Activated B cell treated with CpG ODN at 0.5 μM for 24 hours (primary cell): Measurements from ENCODE around the gene EDARADD. TPM values are rescaled to one million over a fixed set of nuclear protein-coding genes. Genes with fewer than 3 reads are reported as not detected.

ENCODE experiments used
- ATAC-seq: fragments of 200-7000 bp; cut with Tn5 transposase; one replicate; pipeline ENCODE4 v1.10.0; 2021; ENCODE audit warnings: low read depth, mild to moderate bottlenecking, moderate library complexity
- CTCF ChIA-PET: fragments of 350-600 bp; sonication (Branson Sonifier 250); formaldehyde crosslinking; loops from one replicate; lab custom pipeline; 2021; ENCODE audit warnings: antibody characterized with exemption; lab: Charles Lee
- POLR2A ChIA-PET: fragments of 350-600 bp; sonication (Branson Sonifier 250); formaldehyde crosslinking; loops from one replicate; lab custom pipeline; 2021; ENCODE audit warnings: antibody characterized with exemption; lab: Charles Lee
- DNase-seq: peaks from one replicate; pipeline ENCODE4 v3.0.0; 2022
- H3K27ac Mint-ChIP-seq: one replicate; pipeline ENCODE4 v1.8.0; 2020; ENCODE audit warnings: mixed read lengths
- H3K27me3 Mint-ChIP-seq: one replicate; pipeline ENCODE4 v1.8.0; 2021; ENCODE audit warnings: mixed read lengths
- H3K36me3 Mint-ChIP-seq: one replicate; pipeline ENCODE4 v1.8.0; 2021; ENCODE audit warnings: low read depth, mixed read lengths
- H3K4me1 Mint-ChIP-seq: one replicate; pipeline ENCODE4 v1.8.0; 2021; ENCODE audit warnings: mixed read lengths
- H3K4me3 Mint-ChIP-seq: one replicate; pipeline ENCODE4 v1.8.0; 2020; ENCODE audit warnings: mild to moderate bottlenecking, mixed read lengths
- H3K9me3 Mint-ChIP-seq: one replicate; pipeline ENCODE4 v1.8.0; 2020; ENCODE audit warnings: mixed read lengths
- CTCF ChIP-seq: fragments of 200-600 bp; IDR thresholded peaks from one replicate; pipeline ENCODE4 v1.8.0; 2022; ENCODE audit warnings: antibody characterized with exemption, mild to moderate bottlenecking
- intact Hi-C: fragments of 100-400 bp; cut with micrococcal nuclease; formaldehyde crosslinking; loops from one replicate; pipeline ENCODE4 v1.15.1; 2024
- total RNA-seq: library from RNA; stranded (reverse); gene quantifications from 2 replicates; pipeline ENCODE4 v1.2.3, GENCODE V29; 2022

Gene EDARADD
- total RNA-seq, 1 donor from 2014 or later = not detected

GRCh38 chr1:236413688-236414087 is 19.6 kb downstream of the EDARADD start:
- no peak for TF ChIP-seq CTCF
- no peaks in the 10 kb centered on the region for H3K36me3 Mint-ChIP-seq
- H3K27me3 Mint-ChIP-seq = peaks cover 8% of the 10 kb centered on the region
- DNase-seq (no peak), ATAC-seq (no peak)
- H3K27ac Mint-ChIP-seq = no peak overlapping the region
- ChIA-PET CTCF (no interaction called here), POLR2A (no interaction called here)
- no peaks in the 10 kb centered on the region for H3K9me3 Mint-ChIP-seq
- no peak overlapping the region for H3K4me3 Mint-ChIP-seq
- intact Hi-C loops = no loop called here
- H3K4me1 Mint-ChIP-seq = peaks cover 6% of the 10 kb centered on the region

GRCh38 chr1:236416165-236416564 is 22.1 kb downstream of the EDARADD start:
- Mint-ChIP-seq H3K36me3 (no peaks in the 10 kb centered on the region), H3K4me3 (no peak overlapping the region)
- CTCF ChIA-PET = no interaction called here

GRCh38 chr1:236417336-236417735 is 23.2 kb downstream of the EDARADD start:
- Mint-ChIP-seq H3K4me3 (no peak overlapping the region), H3K36me3 (no peaks in the 10 kb centered on the region), H3K27me3 (peaks cover 7% of the 10 kb centered on the region), H3K9me3 (no peaks in the 10 kb centered on the region), H3K4me1 (peaks cover 6% of the 10 kb centered on the region), H3K27ac (no peak overlapping the region)
- POLR2A ChIA-PET = no interaction called here
- no peak for ATAC-seq
- no peak for DNase-seq
- TF ChIP-seq CTCF = no peak
- intact Hi-C loops = no loop called here
- CTCF ChIA-PET = no interaction called here

More at GRCh38 chr1:236416165-236416564, 22.1 kb downstream of the EDARADD start:
- TF ChIP-seq CTCF = no peak
- intact Hi-C loops = no loop called here
- DNase-seq = no peak
- Mint-ChIP-seq H3K27ac (no peak overlapping the region), H3K9me3 (no peaks in the 10 kb centered on the region), H3K27me3 (peaks cover 10% of the 10 kb centered on the region), H3K4me1 (peaks cover 6% of the 10 kb centered on the region)
- POLR2A ChIA-PET = no interaction called here
- no peak for ATAC-seq

- CTCF ChIA-PET = no interaction called here
- peaks cover 6% of the 10 kb centered on the region for H3K4me1 Mint-ChIP-seq
- intact Hi-C loops = no loop called here
- ATAC-seq (no peak), DNase-seq (no peak)
- TF ChIP-seq CTCF = no peak
- no peak overlapping the region for H3K27ac Mint-ChIP-seq
- no peaks in the 10 kb centered on the region for H3K36me3 Mint-ChIP-seq
- no peaks in the 10 kb centered on the region for H3K9me3 Mint-ChIP-seq
- H3K4me3 Mint-ChIP-seq = no peak overlapping the region
- POLR2A ChIA-PET = no interaction called here
- H3K27me3 Mint-ChIP-seq = peaks cover 5% of the 10 kb centered on the region
Measured at GRCh38 chr1:236419502-236419901, 25.4 kb downstream of the EDARADD start.

GRCh38 chr1:236421022-236421421 is 26.9 kb downstream of the EDARADD start:
- peaks cover 15% of the 10 kb centered on the region for H3K4me1 Mint-ChIP-seq
- no peaks in the 10 kb centered on the region for H3K36me3 Mint-ChIP-seq
- no peak overlapping the region for H3K27ac Mint-ChIP-seq
- no peak for ATAC-seq
- ChIA-PET POLR2A (no interaction called here), CTCF (no interaction called here)
- intact Hi-C loops = no loop called here
- no peak for DNase-seq
- H3K9me3 Mint-ChIP-seq = no peaks in the 10 kb centered on the region
- H3K4me3 Mint-ChIP-seq = no peak overlapping the region
- peaks cover 2% of the 10 kb centered on the region for H3K27me3 Mint-ChIP-seq
- TF ChIP-seq CTCF = no peak
